ENCODE data around the gene MSL1. TPM values are rescaled to one million over a fixed set of nuclear protein-coding genes. Genes with fewer than 3 reads are reported as not detected.

The MSL1 gene
- total and polyA plus RNA-seq, 2 donors (not counting 1 experiment from before 2014, with no cell fraction given), result 52.4 to 86.3 TPM

DNA sequence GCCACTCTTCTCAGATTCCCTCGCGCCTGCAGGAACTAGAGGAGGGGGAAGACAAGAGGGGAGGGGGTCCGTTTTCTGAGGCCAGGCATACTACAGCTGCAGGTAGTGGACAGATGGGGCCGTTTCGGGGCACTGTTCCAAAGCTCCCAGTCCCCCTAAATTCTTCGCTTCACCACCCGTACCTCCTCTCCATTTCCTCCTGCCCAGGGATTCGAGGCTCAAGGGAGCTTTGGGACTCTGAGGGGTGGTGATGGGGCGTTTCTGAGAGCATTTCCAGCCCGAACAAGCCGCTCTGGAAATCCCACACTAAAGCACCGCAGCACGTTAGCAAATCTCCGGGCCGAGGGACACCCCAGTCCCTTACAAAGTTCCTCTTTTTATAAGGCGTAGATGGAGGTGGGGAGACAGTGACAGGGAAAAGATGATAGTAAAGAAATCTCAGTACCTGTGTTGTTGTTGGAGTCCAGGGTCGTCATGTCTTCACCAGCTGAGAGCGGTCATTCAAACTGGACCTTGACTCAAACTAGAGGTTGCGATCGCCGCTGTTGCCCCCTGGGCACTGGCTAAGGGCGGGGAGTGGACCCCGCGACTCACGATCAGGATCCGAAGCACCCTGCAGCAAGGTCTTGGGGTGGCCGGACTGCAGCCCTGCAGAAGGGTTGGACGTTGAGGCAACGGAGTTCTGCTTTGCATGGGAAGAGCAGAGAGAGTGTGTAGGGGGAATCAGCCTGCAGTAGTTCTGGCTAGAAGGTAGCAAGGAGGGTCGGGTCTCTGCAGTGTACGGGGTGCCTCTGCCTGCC is 22.0 kb upstream of the MSL1 start:
- Histone ChIP-seq H3K27me3 (ENCODE audit: control insufficient read depth, insufficient read depth, low read length) (no peaks in the 10 kb centered on the region), H3K27ac (ENCODE audit: insufficient read depth, low read length) (peak overlapping the region; percentile 91), H3K36me3 (ENCODE audit: control insufficient read depth, insufficient read depth, low read length) (peaks cover 17% of the 10 kb centered on the region), H3K9ac (ENCODE audit: insufficient read depth, low read length) (peak overlapping the region; percentile 92), H3K9me3 (ENCODE audit: control insufficient read depth, insufficient read depth, low read depth, low read length) (no peaks in the 10 kb centered on the region), H3K79me2 (ENCODE audit: control insufficient read depth, insufficient read depth, low read length) (peaks cover 33% of the 10 kb centered on the region), H4K20me1 (ENCODE audit: control insufficient read depth, extremely low read depth, insufficient read depth, low read length) (no peaks in the 10 kb centered on the region), H3K4me3 (replicated peaks in 1 of 4; ENCODE audit: control extremely low read depth in 1 of 4, insufficient read depth in 1 of 4, low read depth in 3 of 4, low read length in 4 of 4) (peak overlapping the region; percentile 84 to 100 (median 90)), H2AFZ (ENCODE audit: low read length) (peak overlapping the region; percentile 54), H3K4me1 (ENCODE audit: control insufficient read depth, extremely low read depth, insufficient read depth, low read length) (peaks cover 20% of the 10 kb centered on the region), H3K4me2 (ENCODE audit: extremely low read depth, insufficient read depth, low read length) (peak overlapping the region; percentile 96)
- no peak for DNase-seq (ENCODE audit: low read depth in 2 of 2)
- TF ChIP-seq, protein P1, sequence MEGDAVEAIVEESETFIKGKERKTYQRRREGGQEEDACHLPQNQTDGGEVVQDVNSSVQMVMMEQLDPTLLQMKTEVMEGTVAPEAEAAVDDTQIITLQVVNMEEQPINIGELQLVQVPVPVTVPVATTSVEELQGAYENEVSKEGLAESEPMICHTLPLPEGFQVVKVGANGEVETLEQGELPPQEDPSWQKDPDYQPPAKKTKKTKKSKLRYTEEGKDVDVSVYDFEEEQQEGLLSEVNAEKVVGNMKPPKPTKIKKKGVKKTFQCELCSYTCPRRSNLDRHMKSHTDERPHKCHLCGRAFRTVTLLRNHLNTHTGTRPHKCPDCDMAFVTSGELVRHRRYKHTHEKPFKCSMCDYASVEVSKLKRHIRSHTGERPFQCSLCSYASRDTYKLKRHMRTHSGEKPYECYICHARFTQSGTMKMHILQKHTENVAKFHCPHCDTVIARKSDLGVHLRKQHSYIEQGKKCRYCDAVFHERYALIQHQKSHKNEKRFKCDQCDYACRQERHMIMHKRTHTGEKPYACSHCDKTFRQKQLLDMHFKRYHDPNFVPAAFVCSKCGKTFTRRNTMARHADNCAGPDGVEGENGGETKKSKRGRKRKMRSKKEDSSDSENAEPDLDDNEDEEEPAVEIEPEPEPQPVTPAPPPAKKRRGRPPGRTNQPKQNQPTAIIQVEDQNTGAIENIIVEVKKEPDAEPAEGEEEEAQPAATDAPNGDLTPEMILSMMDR (conservative IDR thresholded peaks at IDR 0.05 in 1 of 2, IDR thresholded peaks at IDR 0.05 in 1 of 2; ENCODE audit: low read depth in 1 of 2, low read length in 2 of 2), result no peak
- TF ChIP-seq EZH2 (IDR thresholded peaks at IDR 0.05; ENCODE audit: low read length, missing control alignments), result no peak

DNA sequence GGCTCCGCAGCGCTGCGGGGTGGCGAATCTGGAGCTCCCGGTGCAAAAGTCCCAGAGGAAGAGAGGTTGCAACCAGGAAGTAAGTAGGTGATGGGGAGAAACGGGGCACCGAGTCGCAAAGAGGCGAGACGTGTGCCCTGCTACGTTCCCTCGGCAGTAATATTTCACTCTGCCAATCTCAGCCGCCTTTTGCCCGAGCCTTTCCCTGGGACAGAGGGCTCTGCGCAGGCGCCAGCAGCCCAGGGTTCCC is 21.4 kb upstream of the MSL1 start, which contains the start of gene NR1D1:
TSS of gene NR1D1 (minus strand) at position 171 of the 250 bp plus-strand sequence. CDS start 495 bp downstream, outside the sequence.
- Histone ChIP-seq H3K4me3 (replicated peaks in 1 of 4; ENCODE audit: control extremely low read depth in 1 of 4, insufficient read depth in 1 of 4, low read depth in 3 of 4, low read length in 4 of 4) (peak within 1 kb of the TSS; percentile 84 to 100 (median 90)), H3K36me3 (ENCODE audit: control insufficient read depth, insufficient read depth, low read length) (peaks cover 14% of the 10 kb centered on the region), H3K27me3 (ENCODE audit: control insufficient read depth, insufficient read depth, low read length) (no peaks in the 10 kb centered on the region), H3K27ac (ENCODE audit: insufficient read depth, low read length) (peak within 1 kb of the TSS; percentile 91), H3K9me3 (ENCODE audit: control insufficient read depth, insufficient read depth, low read depth, low read length) (no peaks in the 10 kb centered on the region), H3K9ac (ENCODE audit: insufficient read depth, low read length) (peak within 1 kb of the TSS; percentile 92), H3K4me1 (ENCODE audit: control insufficient read depth, extremely low read depth, insufficient read depth, low read length) (peaks cover 20% of the 10 kb centered on the region), H2AFZ (ENCODE audit: low read length) (peak within 1 kb of the TSS; percentile 54), H3K79me2 (ENCODE audit: control insufficient read depth, insufficient read depth, low read length) (peaks cover 33% of the 10 kb centered on the region), H3K4me2 (ENCODE audit: extremely low read depth, insufficient read depth, low read length) (peak within 1 kb of the TSS; percentile 96), H4K20me1 (ENCODE audit: control insufficient read depth, extremely low read depth, insufficient read depth, low read length) (no peaks in the 10 kb centered on the region)
- no peak for TF ChIP-seq EZH2 (IDR thresholded peaks at IDR 0.05; ENCODE audit: low read length, missing control alignments)
- TF ChIP-seq, protein P1 (conservative IDR thresholded peaks at IDR 0.05 in 1 of 2, IDR thresholded peaks at IDR 0.05 in 1 of 2; ENCODE audit: low read depth in 1 of 2, low read length in 2 of 2), result no peak
- DNase-seq (ENCODE audit: low read depth in 2 of 2), result no peak

DNA sequence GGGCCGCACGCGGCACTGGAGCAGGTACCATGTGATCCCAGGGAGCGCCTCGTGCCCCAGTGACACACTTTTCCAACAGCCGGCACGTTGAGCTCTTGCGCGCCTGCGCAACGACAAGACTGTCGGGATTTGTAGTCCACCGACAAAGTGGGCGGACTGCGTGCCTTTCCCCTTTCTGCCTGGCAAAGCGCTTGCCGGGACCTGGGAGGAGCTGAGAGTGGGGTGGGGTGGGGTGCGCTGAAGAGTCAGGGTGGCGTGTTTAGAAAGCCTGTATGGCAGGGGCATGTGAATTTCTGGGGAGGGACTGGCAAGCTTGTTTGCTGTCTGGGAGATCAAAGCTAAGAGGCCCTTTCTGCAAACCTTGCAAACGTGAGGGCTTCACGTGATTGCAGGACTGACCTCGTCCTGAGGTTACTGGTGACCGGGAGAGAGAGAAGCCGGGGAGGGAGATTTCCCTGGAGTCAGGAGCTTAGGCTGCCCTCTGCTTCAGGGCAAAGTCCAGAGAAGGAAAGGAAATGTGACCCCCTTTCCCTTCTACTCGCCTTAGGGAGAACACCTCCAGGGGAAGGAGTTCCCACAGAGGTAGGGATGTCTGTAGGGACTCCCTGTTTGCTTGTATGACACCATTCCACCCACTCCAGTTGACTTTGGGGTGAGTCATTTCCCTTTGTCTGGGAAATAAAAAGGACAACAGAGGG is 21.0 kb upstream of the MSL1 start:
- peak overlapping the region; percentile 91 for H3K27ac ChIP-seq (ENCODE audit: insufficient read depth, low read length)
- peak; percentile 97 to 98 for DNase-seq (ENCODE audit: low read depth in 2 of 2)
- H3K79me2 ChIP-seq (ENCODE audit: control insufficient read depth, insufficient read depth, low read length), result peaks cover 33% of the 10 kb centered on the region
- peak overlapping the region; percentile 84 to 100 (median 90) for H3K4me3 ChIP-seq (replicated peaks in 1 of 4; ENCODE audit: control extremely low read depth in 1 of 4, insufficient read depth in 1 of 4, low read depth in 3 of 4, low read length in 4 of 4)
- H2AFZ ChIP-seq (ENCODE audit: low read length), result peak overlapping the region; percentile 6
- H3K36me3 ChIP-seq (ENCODE audit: control insufficient read depth, insufficient read depth, low read length), result peaks cover 11% of the 10 kb centered on the region
- no peaks in the 10 kb centered on the region for H3K9me3 ChIP-seq (ENCODE audit: control insufficient read depth, insufficient read depth, low read depth, low read length)
- TF ChIP-seq EZH2 (IDR thresholded peaks at IDR 0.05; ENCODE audit: low read length, missing control alignments), result no peak
- peak overlapping the region; percentile 71 for H3K4me2 ChIP-seq (ENCODE audit: extremely low read depth, insufficient read depth, low read length)
- peak overlapping the region; percentile 54 for H3K9ac ChIP-seq (ENCODE audit: insufficient read depth, low read length)
- peaks cover 20% of the 10 kb centered on the region for H3K4me1 ChIP-seq (ENCODE audit: control insufficient read depth, extremely low read depth, insufficient read depth, low read length)
- H3K27me3 ChIP-seq (ENCODE audit: control insufficient read depth, insufficient read depth, low read length), result no peaks in the 10 kb centered on the region
- H4K20me1 ChIP-seq (ENCODE audit: control insufficient read depth, extremely low read depth, insufficient read depth, low read length), result no peaks in the 10 kb centered on the region
